HCT116 (cell line): ENCODE measurements around the gene RPS6KA2. TPM values are rescaled to one million over a fixed set of nuclear protein-coding genes. Genes with fewer than 3 reads are reported as not detected.

Experiments
- ATAC-seq: fragments of 200-7000 bp; cut with Tn5 transposase; 2 replicates; pipeline ENCODE4 v1.9.1; 2020; ENCODE audit warnings: mild to moderate bottlenecking, moderate library complexity
- BruUV-seq: library from RNA; stranded (reverse); fragments of 400-500 nt; replicated peaks from 2 replicates; lab custom pipeline; 2021; lab: Mats Ljungman, UMichigan
- CTCF ChIA-PET: fragments of 300-600 bp; sonication (Branson Sonifier 250); formaldehyde crosslinking; loops from one replicate; lab custom pipeline; 2021; ENCODE audit warnings: antibody characterized with exemption; lab: Charles Lee
- POLR2A ChIA-PET: fragments of 300-600, 350-600 bp; sonication (Branson Sonifier 250); formaldehyde crosslinking; loops from one replicate; lab custom pipeline; 2021; ENCODE audit warnings: antibody characterized with exemption; lab: Charles Lee
- RAD21 ChIA-PET, 2 experiments: fragments of 300-600 bp; sonication (Branson Sonifier 250); formaldehyde crosslinking; loops; one replicate each; lab custom pipeline; 2023; ENCODE audit warnings: low total read pairs in 2 of 2; ENCODE audit not compliant: uncharacterized antibody in 2 of 2, unreplicated experiment in 2 of 2, low non-redundant PET in 1 of 2; lab: Charles Lee
- DNase-seq: peaks from one replicate; pipeline ENCODE4 v3.0.0-alpha.2; 2010; ENCODE audit warnings: low read depth, low spot score
- H2AFZ ChIP-seq: fragments of 200-600 bp; shearing (Covaris generic), sonication (generic); 2 replicates; pipeline ENCODE4 v1.6.1; 2017; ENCODE audit warnings: low read depth, mixed run types, mixed read lengths, antibody characterized with exemption, low read length; ENCODE audit not compliant: poor library complexity, severe bottlenecking
- H3K27ac ChIP-seq: 2 replicates; pipeline ENCODE4 v1.5.1; 2012; ENCODE audit warnings: low read depth, low read length
- H3K27me3 ChIP-seq: fragments of 200-600 bp; sonication (generic); 2 replicates; pipeline ENCODE4 v1.6.1; 2016; ENCODE audit warnings: mixed run types, low read length, mixed read lengths; ENCODE audit not compliant: insufficient read depth
- H3K36me3 ChIP-seq, 2 experiments: fragments of 200-500 bp in 1 of 2; fragments of 200-600 bp in 1 of 2; sonication (Bioruptor generic) in 1 of 2; sonication (generic) in 1 of 2; 2 replicates each; pipeline versions ENCODE4 v1.5.1 to v1.6.1; 2014 to 2016; ENCODE audit warnings: low read length in 2 of 2, inconsistent platforms in 1 of 2, mixed read lengths in 1 of 2, mixed run types in 1 of 2; ENCODE audit not compliant: insufficient read depth in 2 of 2, control insufficient read depth in 1 of 2
- H3K4me1 ChIP-seq, 2 experiments: fragments of 200-600 bp in 1 of 2; sonication (generic) in 1 of 2; 2 replicates each; pipeline versions ENCODE4 v1.5.1 to v1.6.1; 2012 to 2017; ENCODE audit warnings: low read length in 2 of 2, inconsistent platforms in 1 of 2, mild to moderate bottlenecking in 1 of 2, mixed read lengths in 1 of 2, mixed run types in 1 of 2, moderate library complexity in 1 of 2; ENCODE audit not compliant: insufficient read depth in 2 of 2, control insufficient read depth in 1 of 2
- H3K4me2 ChIP-seq: fragments of 200-600 bp; sonication (generic); 2 replicates; pipeline ENCODE4 v1.6.1; 2017; ENCODE audit warnings: mixed run types, low read length, mixed read lengths
- H3K4me3 ChIP-seq, 2 experiments: fragments of 200-600 bp in 1 of 2; sonication (generic) in 1 of 2; replicated peaks in 1 of 2; 2 replicates each; pipeline ENCODE4 v1.5.1; 2011 to 2016; ENCODE audit warnings: low read length in 2 of 2, control low read depth in 1 of 2, low read depth in 1 of 2, mild to moderate bottlenecking in 1 of 2, mixed read lengths in 1 of 2, mixed run types in 1 of 2
- H3K79me2 ChIP-seq: fragments of 200-600 bp; sonication (generic); 2 replicates; pipeline ENCODE4 v1.6.1; 2017; ENCODE audit warnings: mild to moderate bottlenecking, mixed run types, low read length, moderate library complexity, mixed read lengths; ENCODE audit not compliant: insufficient read depth
- H3K9ac ChIP-seq: fragments of 200-600 bp; sonication (generic); 2 replicates; pipeline ENCODE4 v1.6.1; 2016; ENCODE audit warnings: low read length, mixed read lengths
- H3K9me2 ChIP-seq: fragments of 200-600 bp; sonication (generic), shearing (Covaris generic); 2 replicates; pipeline ENCODE4 v1.6.1; 2017; ENCODE audit warnings: mixed run types, mild to moderate bottlenecking, moderate library complexity; ENCODE audit not compliant: insufficient read depth
- H3K9me3 ChIP-seq, 2 experiments: fragments of 200-500 bp in 1 of 2; fragments of 200-600 bp in 1 of 2; sonication (Bioruptor generic) in 1 of 2; sonication (generic) in 1 of 2; 2 replicates each; pipeline ENCODE4 v1.6.1; 2014 to 2017; ENCODE audit warnings: low read length in 2 of 2, mixed read lengths in 2 of 2, inconsistent platforms in 1 of 2, low read depth in 1 of 2, mild to moderate bottlenecking in 1 of 2, mixed run types in 1 of 2, moderate library complexity in 1 of 2; ENCODE audit not compliant: control insufficient read depth in 1 of 2, insufficient read depth in 1 of 2
- H4K20me1 ChIP-seq: fragments of 200-600 bp; sonication (generic), shearing (Covaris generic); 2 replicates; pipeline ENCODE4 v1.6.1; 2017; ENCODE audit warnings: mixed run types, mild to moderate bottlenecking, moderate library complexity; ENCODE audit not compliant: insufficient read depth
- ATF3 ChIP-seq: IDR thresholded peaks from 2 replicates; pipeline ENCODE4 v1.6.1; 2012
- CEBPB ChIP-seq: IDR thresholded peaks from 2 replicates; pipeline ENCODE4 v1.6.1; 2012; ENCODE audit warnings: low read depth
- POLR2AphosphoS5 ChIP-seq: IDR thresholded peaks from 2 replicates; pipeline ENCODE4 v1.6.1; 2011; ENCODE audit warnings: mild to moderate bottlenecking, low read depth, low read length, moderate library complexity
- SRF ChIP-seq: IDR thresholded peaks from 2 replicates; pipeline ENCODE4 v1.6.1; 2012; ENCODE audit warnings: low read depth
- intact Hi-C: fragments of 100-400 bp; cut with micrococcal nuclease; formaldehyde crosslinking; loops from 2 replicates; pipeline ENCODE4 v1.10.0; 2022
- total RNA-seq: library from RNA; stranded (reverse); gene quantifications from one replicate; pipeline ENCODE4 v1.2.1, GENCODE V29; 2021; ENCODE audit not compliant: unreplicated experiment
- TF ChIP-seq, protein P1 (sequence below): IDR thresholded peaks from 2 replicates; pipeline ENCODE4 v1.6.1; 2012; ENCODE audit warnings: low read depth

The RPS6KA2 gene
- total RNA-seq, 1 experiment from 2014 or later: 8.5 TPM

- RAD21 ChIA-PET: no interaction called here
- H3K9me3 ChIP-seq: no peaks in the 10 kb centered on the region
These were observed 128.8 kb downstream of the RPS6KA2 start for GRCh38 chr6:166498228-166498627.

More at GRCh38 chr6:166498228-166498627, 128.8 kb downstream of the RPS6KA2 start:
- Histone ChIP-seq H3K4me3 (no peak overlapping the region), H2AFZ (no peak overlapping the region), H3K4me2 (no peak overlapping the region), H3K4me1 (no peaks in the 10 kb centered on the region; a peak in 1 of 4 replicates), H3K36me3 (no peaks in the 10 kb centered on the region), H3K9ac (no peak overlapping the region), H4K20me1 (no peaks in the 10 kb centered on the region), H3K9me2 (no peaks in the 10 kb centered on the region), H3K27ac (no peak overlapping the region), H3K27me3 (no peaks in the 10 kb centered on the region), H3K79me2 (no peaks in the 10 kb centered on the region)
- no peak for TF ChIP-seq SRF
- TF ChIP-seq POLR2AphosphoS5: no peak
- no peak for TF ChIP-seq ATF3
- no peak for TF ChIP-seq CEBPB
- TF ChIP-seq, protein P1, sequence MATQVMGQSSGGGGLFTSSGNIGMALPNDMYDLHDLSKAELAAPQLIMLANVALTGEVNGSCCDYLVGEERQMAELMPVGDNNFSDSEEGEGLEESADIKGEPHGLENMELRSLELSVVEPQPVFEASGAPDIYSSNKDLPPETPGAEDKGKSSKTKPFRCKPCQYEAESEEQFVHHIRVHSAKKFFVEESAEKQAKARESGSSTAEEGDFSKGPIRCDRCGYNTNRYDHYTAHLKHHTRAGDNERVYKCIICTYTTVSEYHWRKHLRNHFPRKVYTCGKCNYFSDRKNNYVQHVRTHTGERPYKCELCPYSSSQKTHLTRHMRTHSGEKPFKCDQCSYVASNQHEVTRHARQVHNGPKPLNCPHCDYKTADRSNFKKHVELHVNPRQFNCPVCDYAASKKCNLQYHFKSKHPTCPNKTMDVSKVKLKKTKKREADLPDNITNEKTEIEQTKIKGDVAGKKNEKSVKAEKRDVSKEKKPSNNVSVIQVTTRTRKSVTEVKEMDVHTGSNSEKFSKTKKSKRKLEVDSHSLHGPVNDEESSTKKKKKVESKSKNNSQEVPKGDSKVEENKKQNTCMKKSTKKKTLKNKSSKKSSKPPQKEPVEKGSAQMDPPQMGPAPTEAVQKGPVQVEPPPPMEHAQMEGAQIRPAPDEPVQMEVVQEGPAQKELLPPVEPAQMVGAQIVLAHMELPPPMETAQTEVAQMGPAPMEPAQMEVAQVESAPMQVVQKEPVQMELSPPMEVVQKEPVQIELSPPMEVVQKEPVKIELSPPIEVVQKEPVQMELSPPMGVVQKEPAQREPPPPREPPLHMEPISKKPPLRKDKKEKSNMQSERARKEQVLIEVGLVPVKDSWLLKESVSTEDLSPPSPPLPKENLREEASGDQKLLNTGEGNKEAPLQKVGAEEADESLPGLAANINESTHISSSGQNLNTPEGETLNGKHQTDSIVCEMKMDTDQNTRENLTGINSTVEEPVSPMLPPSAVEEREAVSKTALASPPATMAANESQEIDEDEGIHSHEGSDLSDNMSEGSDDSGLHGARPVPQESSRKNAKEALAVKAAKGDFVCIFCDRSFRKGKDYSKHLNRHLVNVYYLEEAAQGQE: no peak
- DNase-seq (no peak), ATAC-seq (no peak)
- intact Hi-C loops: no loop called here
- BruUV-seq: no TSS peak
- ChIA-PET POLR2A (no interaction called here), CTCF (no interaction called here)
